ENCODE data around the gene MARK1. TPM values are rescaled to one million over a fixed set of nuclear protein-coding genes. Genes with fewer than 3 reads are reported as not detected.

Gene MARK1
- polyA plus RNA-seq, 1 of the 3 experiments (the other 2 are of a cell fraction): 3.1 TPM

GRCh38 chr1:220483700-220484099 is 44.2 kb upstream of the MARK1 start (continued):
- TF ChIP-seq USF2 (IDR thresholded peaks at IDR 0.05; ENCODE audit: borderline replicate concordance, low read depth, low read length): no peak
- TF ChIP-seq FOXJ3 (CRISPR knock-in tag; IDR thresholded peaks at IDR 0.05): no peak
- no peak for TF ChIP-seq YY1 (IDR thresholded peaks at IDR 0.05; ENCODE audit: low read depth)
- TF ChIP-seq ZBTB33 (IDR thresholded peaks at IDR 0.05; ENCODE audit: borderline replicate concordance, low read depth): no peak
- TF ChIP-seq TCF12 (IDR thresholded peaks at IDR 0.05): no peak
- no peak for TF ChIP-seq RFX5 (IDR thresholded peaks at IDR 0.05; ENCODE audit: low read length)

GRCh38 chr1:220484135-220484534 is 43.8 kb upstream of the MARK1 start:
- Histone ChIP-seq H3K9ac (no peak overlapping the region), H2AFZ (ENCODE audit: low read depth) (no peak overlapping the region), H3K4me1 (ENCODE audit: control insufficient read depth in 1 of 2, insufficient read depth in 2 of 2, low read depth in 1 of 2, low read length in 1 of 2) (0 out of 4 replicates have a peak, but pooled peaks cover 0 to 3% of the 10 kb centered on the region in 2 experiments), H4K20me1 (ENCODE audit: insufficient read depth) (no peaks in the 10 kb centered on the region), H3K36me3 (replicated peaks in 1 of 2; ENCODE audit: control insufficient read depth in 1 of 2, insufficient read depth in 2 of 2, low read length in 1 of 2) (no peaks in the 10 kb centered on the region), H3F3A (replicated peaks; ENCODE audit: insufficient read depth) (no peaks in the 10 kb centered on the region), H3K9me2 (no peaks in the 10 kb centered on the region), H3K9me3 (no peaks in the 10 kb centered on the region), H3K4me2 (no peak overlapping the region), H3K27me3 (ENCODE audit: insufficient read depth) (no peaks in the 10 kb centered on the region), H3K4me3 (ENCODE audit: low read depth in 2 of 2, low read length in 1 of 2) (no peak overlapping the region), H3K79me2 (ENCODE audit: insufficient read depth) (no peaks in the 10 kb centered on the region), H3K27ac (ENCODE audit: low read depth in 2 of 2, low read length in 1 of 2) (no peak overlapping the region)
- TF ChIP-seq NFIC (IDR thresholded peaks at IDR 0.05; ENCODE audit: borderline replicate concordance): no peak
- ChIA-PET POLR2A (no interaction called here), CTCF (no interaction called here)
- DNase-seq: no peak

- H3K9me3 ChIP-seq: no peaks in the 10 kb centered on the region
- no peaks in the 10 kb centered on the region for H3K9me2 ChIP-seq
- no peak overlapping the region for H3K9ac ChIP-seq
- TF ChIP-seq RFX5 (IDR thresholded peaks at IDR 0.05; ENCODE audit: low read length): no peak
- no peak for TF ChIP-seq POLR2AphosphoS5 (IDR thresholded peaks at IDR 0.05; ENCODE audit: low read depth, low read length)
- no peak for TF ChIP-seq PBX3 (IDR thresholded peaks at IDR 0.05)
- TF ChIP-seq NFIC (IDR thresholded peaks at IDR 0.05; ENCODE audit: borderline replicate concordance): no peak
- no peak for TF ChIP-seq MEF2A (IDR thresholded peaks at IDR 0.05; ENCODE audit: borderline replicate concordance, low read depth)
- TF ChIP-seq JUND (IDR thresholded peaks at IDR 0.05): no peak
- no peak for TF ChIP-seq MXI1 (IDR thresholded peaks at IDR 0.05; ENCODE audit: low read depth, low read length)
- no peak for TF ChIP-seq TCF12 (IDR thresholded peaks at IDR 0.05)
- no peak for TF ChIP-seq IRF3 (IDR thresholded peaks at IDR 0.05; ENCODE audit: low read depth, low read length)
- no peak for TF ChIP-seq ELF1 (IDR thresholded peaks at IDR 0.05)
- TF ChIP-seq TAF1 (IDR thresholded peaks at IDR 0.05; ENCODE audit: borderline replicate concordance, low read depth, low read length): no peak
- no peak overlapping the region for H3K4me2 ChIP-seq
- 0 out of 4 replicates have a peak, but pooled peaks cover 0 to 3% of the 10 kb centered on the region in 2 experiments for H3K4me1 ChIP-seq (ENCODE audit: control insufficient read depth in 1 of 2, insufficient read depth in 2 of 2, low read depth in 1 of 2, low read length in 1 of 2)
- no peak overlapping the region for H3K27ac ChIP-seq (ENCODE audit: low read depth in 2 of 2, low read length in 1 of 2)
- ChIA-PET POLR2A (no interaction called here), CTCF (interaction anchor here (1.7 kb wide), 1 partner anchor 34 kb away, joined by 4 read pairs; no protein-coding TSS in a partner anchor)
- H2AFZ ChIP-seq (ENCODE audit: low read depth): no peak overlapping the region
- H3K36me3 ChIP-seq (replicated peaks in 1 of 2; ENCODE audit: control insufficient read depth in 1 of 2, insufficient read depth in 2 of 2, low read length in 1 of 2): no peaks in the 10 kb centered on the region
- 64% methylated on average over 1 of the region's 3 CpGs for WGBS (ENCODE audit: low lambda C conversion rate)
- no peak for DNase-seq
- no peaks in the 10 kb centered on the region for H3F3A ChIP-seq (replicated peaks; ENCODE audit: insufficient read depth)
- no peak overlapping the region for H3K4me3 ChIP-seq (ENCODE audit: low read depth in 2 of 2, low read length in 1 of 2)
- H3K79me2 ChIP-seq (ENCODE audit: insufficient read depth): no peaks in the 10 kb centered on the region
- no peaks in the 10 kb centered on the region for H3K27me3 ChIP-seq (ENCODE audit: insufficient read depth)
- H4K20me1 ChIP-seq (ENCODE audit: insufficient read depth): no peaks in the 10 kb centered on the region
These were observed 42.8 kb upstream of the MARK1 start for GRCh38 chr1:220485131-220485530.

Data from SK-N-SH (cell line).